ENCODE measurements around the gene CLEC18C.
"Not testable (repeated sequence)": the region's sequence is repeated elsewhere in the genome, so short reads cannot be mapped to it uniquely, and the experiment has no call there.

GRCh38 chr16:70149296-70149695 is 24.3 kb upstream of the CLEC18C start:
- not testable (repeated sequence) for TF ChIP-seq CTCF, EZH2phosphoT487 (IDR thresholded peaks at IDR 0.05; ENCODE audit: low read length)

Data from MM.1S (cell line).